Tibial nerve (tissue), 3 donors: ENCODE results near the gene TBC1D2B.

Source experiments
- CTCF ChIP-seq, 5 experiments: fragments of 200-600 bp in 3 of 5; fragments of 450-650 bp in 2 of 5; sonication (generic) in 3 of 5; IDR thresholded peaks; one replicate each; pipeline ENCODE4 v1.5.1; 2016 to 2019; ENCODE audit warnings: antibody characterized with exemption in 5 of 5, mild to moderate bottlenecking in 3 of 5, moderate library complexity in 2 of 5
- POLR2A ChIP-seq, 2 donors: fragments of 450-650 bp; IDR thresholded peaks; one replicate each; pipeline ENCODE4 v1.6.1; 2017; ENCODE audit warnings: antibody characterized with exemption in 2 of 2, mild to moderate bottlenecking in 2 of 2, moderate library complexity in 2 of 2

- no peak for TF ChIP-seq CTCF (IDR thresholded peaks at IDR 0.05)
- no peak for TF ChIP-seq POLR2A (IDR thresholded peaks at IDR 0.05)
Observed at GRCh38 chr15:77988347-77989295, 88.9 kb downstream of the TBC1D2B start.
